GM04503 (cell line): ENCODE measurements around the gene PCDHGA6.

Experiments used
- DNase-seq: peaks from one replicate; pipeline ENCODE4 v3.0.0-alpha.2; 2012; ENCODE audit warnings: low read depth

Gene PCDHGA6

DNA sequence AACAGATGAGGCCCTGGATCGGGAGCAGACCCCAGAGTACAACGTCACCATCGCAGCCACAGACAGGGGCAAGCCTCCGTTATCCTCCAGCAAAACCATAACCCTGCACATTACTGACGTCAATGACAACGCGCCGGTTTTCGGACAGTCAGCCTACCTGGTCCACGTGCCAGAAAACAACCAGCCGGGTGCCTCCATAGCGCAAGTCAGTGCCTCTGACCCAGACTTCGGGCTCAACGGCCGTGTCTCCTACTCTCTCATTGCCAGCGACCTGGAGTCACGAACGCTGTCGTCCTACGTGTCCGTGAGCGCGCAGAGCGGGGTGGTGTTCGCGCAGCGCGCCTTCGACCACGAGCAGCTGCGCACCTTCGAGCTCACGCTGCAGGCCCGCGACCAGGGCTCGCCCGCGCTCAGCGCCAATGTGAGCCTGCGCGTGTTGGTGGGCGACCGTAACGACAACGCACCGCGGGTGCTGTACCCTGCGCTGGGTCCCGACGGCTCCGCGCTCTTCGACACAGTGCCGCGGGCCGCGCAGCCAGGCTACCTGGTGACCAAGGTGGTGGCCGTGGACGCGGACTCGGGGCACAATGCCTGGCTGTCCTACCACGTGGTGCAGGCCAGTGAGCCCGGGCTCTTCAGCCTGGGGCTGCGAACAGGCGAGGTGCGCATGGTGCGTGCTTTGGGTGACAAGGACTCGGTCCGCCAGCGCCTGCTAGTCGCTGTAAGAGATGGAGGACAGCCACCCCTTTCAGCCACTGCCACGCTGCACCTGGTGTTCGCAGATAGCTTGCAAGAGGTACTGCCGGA lies 45.6 kb downstream of the PCDHGA6 start:
- no peak for DNase-seq

GRCh38 chr5:141420855-141421488 lies 47.3 kb downstream of the PCDHGA6 start, which contains the start of gene PCDHGA11:
Gene PCDHGA11 (plus strand): TSS chr5:141421051. CDS start chr5:141421228, 177 bp downstream.
- DNase-seq: no peak

GRCh38 chr5:141421489-141421855 lies 47.8 kb downstream of the PCDHGA6 start:
- DNase-seq: no peak

DNA sequence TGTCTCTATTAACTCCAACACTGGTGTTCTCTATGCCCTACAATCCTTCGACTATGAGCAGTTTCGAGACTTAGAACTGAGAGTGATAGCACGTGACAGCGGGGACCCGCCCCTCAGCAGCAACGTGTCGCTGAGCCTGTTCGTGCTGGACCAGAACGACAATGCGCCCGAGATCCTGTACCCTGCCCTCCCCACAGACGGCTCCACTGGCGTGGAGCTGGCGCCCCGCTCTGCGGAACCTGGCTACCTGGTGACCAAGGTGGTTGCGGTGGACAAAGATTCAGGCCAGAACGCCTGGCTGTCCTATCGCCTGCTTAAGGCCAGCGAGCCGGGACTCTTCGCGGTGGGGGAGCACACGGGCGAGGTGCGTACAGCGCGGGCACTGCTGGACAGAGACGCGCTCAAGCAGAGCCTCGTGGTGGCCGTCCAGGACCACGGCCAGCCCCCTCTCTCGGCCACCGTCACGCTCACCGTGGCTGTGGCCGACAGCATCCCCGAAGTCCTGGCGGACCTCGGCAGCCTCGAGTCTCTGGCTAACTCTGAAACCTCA lies 49.1 kb downstream of the PCDHGA6 start:
- DNase-seq: no peak

- no peak for DNase-seq
Measured at GRCh38 chr5:141427783-141428426, 54.2 kb downstream of the PCDHGA6 start.
